Calu3 (cell line): ENCODE data around the gene MACROD2. TPM values are rescaled to one million over a fixed set of nuclear protein-coding genes. Genes with fewer than 3 reads are reported as not detected.

Experiments used
- BruUV-seq: library from RNA; stranded (reverse); fragments of 400-500 nt; replicated peaks from 2 replicates; lab custom pipeline; 2021; lab: Mats Ljungman, UMichigan
- CTCF ChIA-PET: fragments of 300-600 bp; sonication (Branson Sonifier 250); formaldehyde crosslinking; loops from one replicate; lab custom pipeline; 2022; ENCODE audit warnings: antibody characterized with exemption; lab: Charles Lee
- DNase-seq: peaks from one replicate; pipeline ENCODE4 v3.0.0; 2022
- H3K27ac Mint-ChIP-seq: one replicate; pipeline ENCODE4 v1.8.0; 2022; ENCODE audit warnings: mixed read lengths; ENCODE audit not compliant: unreplicated experiment
- H3K27me3 Mint-ChIP-seq: one replicate; pipeline ENCODE4 v1.8.0; 2022; ENCODE audit warnings: mixed read lengths; ENCODE audit not compliant: unreplicated experiment
- H3K36me3 Mint-ChIP-seq: one replicate; pipeline ENCODE4 v1.8.0; 2022; ENCODE audit warnings: mild to moderate bottlenecking, moderate library complexity, mixed read lengths; ENCODE audit not compliant: insufficient read depth, unreplicated experiment
- H3K4me1 Mint-ChIP-seq: one replicate; pipeline ENCODE4 v1.8.0; 2022; ENCODE audit warnings: mild to moderate bottlenecking, low read depth, mixed read lengths; ENCODE audit not compliant: unreplicated experiment
- H3K4me3 Mint-ChIP-seq: one replicate; pipeline ENCODE4 v1.8.0; 2022; ENCODE audit warnings: mild to moderate bottlenecking, low read depth, moderate library complexity, mixed read lengths; ENCODE audit not compliant: unreplicated experiment
- H3K9me3 Mint-ChIP-seq: one replicate; pipeline ENCODE4 v1.8.0; 2022; ENCODE audit warnings: low read depth, mixed read lengths; ENCODE audit not compliant: unreplicated experiment
- CTCF ChIP-seq: fragments of 200-600 bp; IDR thresholded peaks from one replicate; pipeline ENCODE4 v1.8.0; 2022; ENCODE audit warnings: antibody characterized with exemption; ENCODE audit not compliant: unreplicated experiment
- intact Hi-C: fragments of 100-400 bp; cut with micrococcal nuclease; formaldehyde crosslinking; loops from one replicate; pipeline ENCODE4 v1.10.0; 2022; ENCODE audit not compliant: unreplicated experiment
- total RNA-seq: library from RNA; stranded (reverse); gene quantifications from 2 replicates; pipeline ENCODE4 v1.2.3, GENCODE V29; 2022

The MACROD2 gene
- total RNA-seq, 1 experiment from 2014 or later: 29.4 TPM

- intact Hi-C loops: no loop called here
- no TSS peak for BruUV-seq
- Mint-ChIP-seq H3K36me3 (no peaks in the 10 kb centered on the region), H3K4me1 (peaks cover 6% of the 10 kb centered on the region), H3K9me3 (no peaks in the 10 kb centered on the region), H3K27ac (no peak overlapping the region), H3K4me3 (no peak overlapping the region), H3K27me3 (no peaks in the 10 kb centered on the region)
- no peak for TF ChIP-seq CTCF
- CTCF ChIA-PET: no interaction called here
- DNase-seq: no peak
Observed at GRCh38 chr20:15164726-15165125, 1169.4 kb downstream of the MACROD2 start.

- Mint-ChIP-seq H3K27me3 (no peaks in the 10 kb centered on the region), H3K4me3 (no peak overlapping the region), H3K27ac (no peak overlapping the region), H3K9me3 (no peaks in the 10 kb centered on the region), H3K4me1 (no peaks in the 10 kb centered on the region), H3K36me3 (no peaks in the 10 kb centered on the region)
- BruUV-seq: no TSS peak
- no peak for TF ChIP-seq CTCF
- no peak for DNase-seq
- CTCF ChIA-PET: no interaction called here
- intact Hi-C loops: no loop called here
Observed at GRCh38 chr20:15166744-15167143, 1171.4 kb downstream of the MACROD2 start.

GRCh38 chr20:15171016-15171415 is 1175.7 kb downstream of the MACROD2 start:
- Mint-ChIP-seq H3K9me3 (no peaks in the 10 kb centered on the region), H3K4me1 (no peaks in the 10 kb centered on the region), H3K36me3 (no peaks in the 10 kb centered on the region), H3K27me3 (no peaks in the 10 kb centered on the region), H3K27ac (no peak overlapping the region), H3K4me3 (no peak overlapping the region)
- TF ChIP-seq CTCF: no peak
- intact Hi-C loops: no loop called here
- DNase-seq: no peak
- no TSS peak for BruUV-seq
- CTCF ChIA-PET: no interaction called here

- TF ChIP-seq CTCF: no peak
- no peak for DNase-seq
- no peak overlapping the region for H3K27ac Mint-ChIP-seq
- H3K4me3 Mint-ChIP-seq: no peak overlapping the region
- CTCF ChIA-PET: no interaction called here
- H3K36me3 Mint-ChIP-seq: no peaks in the 10 kb centered on the region
- H3K4me1 Mint-ChIP-seq: no peaks in the 10 kb centered on the region
- H3K27me3 Mint-ChIP-seq: no peaks in the 10 kb centered on the region
- intact Hi-C loops: no loop called here
- H3K9me3 Mint-ChIP-seq: no peaks in the 10 kb centered on the region
- BruUV-seq: no TSS peak
Observed at GRCh38 chr20:15176929-15177328, 1181.6 kb downstream of the MACROD2 start.
